OCI-LY7 (cell line): ENCODE measurements around the gene SMOC1. TPM values are rescaled to one million over a fixed set of nuclear protein-coding genes. Genes with fewer than 3 reads are reported as not detected.

Experiments
- BruUV-seq: library from RNA; stranded (reverse); fragments of 400-500 nt; replicated peaks from 2 replicates; lab custom pipeline; 2021; lab: Mats Ljungman, UMichigan
- CTCF ChIA-PET: fragments of 300-600 bp; sonication (Branson Sonifier 250); formaldehyde crosslinking; loops from one replicate; lab custom pipeline; 2022; ENCODE audit warnings: antibody characterized with exemption; ENCODE audit not compliant: unreplicated experiment; lab: Charles Lee
- POLR2A ChIA-PET: fragments of 300-600 bp; sonication (Branson Sonifier 250); formaldehyde crosslinking; loops from one replicate; lab custom pipeline; 2022; ENCODE audit warnings: antibody characterized with exemption; lab: Charles Lee
- DNase-seq: peaks from one replicate; pipeline ENCODE4 v3.0.0-alpha.2; 2015; ENCODE audit warnings: low spot score
- H2AFZ ChIP-seq: fragments of 200-600 bp; sonication (generic), shearing (Covaris generic); 2 replicates; pipeline ENCODE4 v1.6.1; 2014; ENCODE audit warnings: mild to moderate bottlenecking, antibody characterized with exemption, low read length, moderate library complexity
- H3K27ac ChIP-seq: fragments of 200-600 bp; sonication (generic); 2 replicates; pipeline ENCODE4 v1.5.1; 2014; ENCODE audit warnings: mixed run types, low read depth, mild to moderate bottlenecking, moderate library complexity, low read length, inconsistent platforms; ENCODE audit not compliant: poor library complexity, severe bottlenecking
- H3K36me3 ChIP-seq: fragments of 200-600 bp; sonication (generic); 2 replicates; pipeline ENCODE4 v1.6.1; 2014; ENCODE audit warnings: mild to moderate bottlenecking, antibody characterized with exemption, low read length, moderate library complexity, mixed read lengths; ENCODE audit not compliant: insufficient read depth
- H3K4me1 ChIP-seq: fragments of 200-600 bp; sonication (generic); 2 replicates; pipeline ENCODE4 v1.5.1; 2014; ENCODE audit warnings: mild to moderate bottlenecking, low read length; ENCODE audit not compliant: insufficient read depth, poor library complexity, severe bottlenecking
- H3K4me2 ChIP-seq: fragments of 200-600 bp; sonication (generic); 2 replicates; pipeline ENCODE4 v1.6.1; 2014; ENCODE audit warnings: mild to moderate bottlenecking, low read length
- H3K4me3 ChIP-seq: fragments of 200-600 bp; sonication (generic); 2 replicates; pipeline ENCODE4 v1.5.1; 2014; ENCODE audit warnings: mild to moderate bottlenecking, low read depth, low read length; ENCODE audit not compliant: poor library complexity, severe bottlenecking
- H3K79me2 ChIP-seq: fragments of 200-600 bp; sonication (generic); 2 replicates; pipeline ENCODE4 v1.6.1; 2016; ENCODE audit warnings: low read depth, mild to moderate bottlenecking, low read length, moderate library complexity, mixed read lengths; ENCODE audit not compliant: insufficient read depth
- H3K9me2 ChIP-seq: fragments of 200-600 bp; sonication (generic); 2 replicates; pipeline ENCODE4 v1.6.1; 2016; ENCODE audit warnings: mild to moderate bottlenecking, low read length, mixed read lengths; ENCODE audit not compliant: insufficient read depth
- H3K9me3 ChIP-seq: fragments of 200-600 bp; sonication (generic); 2 replicates; pipeline ENCODE4 v1.6.1; 2014; ENCODE audit warnings: mild to moderate bottlenecking, mixed run types, low read length, mixed read lengths
- H4K20me1 ChIP-seq: fragments of 200-600 bp; sonication (generic); 2 replicates; pipeline ENCODE4 v1.6.1; 2014; ENCODE audit warnings: mild to moderate bottlenecking, antibody characterized with exemption, low read length, moderate library complexity, mixed read lengths; ENCODE audit not compliant: insufficient read depth
- CTCF ChIP-seq: fragments of 200-600 bp; sonication (generic); conservative IDR thresholded peaks from 2 replicates; pipeline ENCODE4 v1.5.1; 2014; ENCODE audit warnings: mild to moderate bottlenecking, antibody characterized with exemption, low read length, moderate library complexity, mixed read lengths
- EZH2phosphoT487 ChIP-seq: fragments of 200-600 bp; sonication (generic); IDR thresholded peaks from 2 replicates; pipeline ENCODE4 v1.6.1; 2018; ENCODE audit warnings: low read depth, borderline replicate concordance, mild to moderate bottlenecking, mixed run types, antibody characterized with exemption, low read length, moderate library complexity, mixed read lengths
- intact Hi-C: fragments of 100-400 bp; cut with micrococcal nuclease; formaldehyde crosslinking; loops from one replicate; pipeline ENCODE4 v1.10.0; 2022; ENCODE audit not compliant: unreplicated experiment
- total RNA-seq, 2 experiments: library from RNA; depleted of rRNA in 1 of 2; stranded (reverse); fragments of >200 nt in 1 of 2; shearing (Covaris generic) in 1 of 2; gene quantifications; 2 replicates each; pipeline ENCODE4 v1.2.3, GENCODE V29; 2014 to 2022

SMOC1 gene
- total RNA-seq, 2 experiments from 2014 or later: not detected

GRCh38 chr14:70057519-70058136 lies 178.4 kb downstream of the SMOC1 start:
- H3K9me2 ChIP-seq: no peaks in the 10 kb centered on the region
- no peaks in the 10 kb centered on the region for H4K20me1 ChIP-seq
- intact Hi-C loops: no loop called here
- no peaks in the 10 kb centered on the region for H3K9me3 ChIP-seq
- POLR2A ChIA-PET: no interaction called here
- no peaks in the 10 kb centered on the region for H3K79me2 ChIP-seq
- H2AFZ ChIP-seq: no peak overlapping the region
- H3K4me3 ChIP-seq: no peak overlapping the region
- H3K27ac ChIP-seq: no peak overlapping the region
- H3K36me3 ChIP-seq: no peaks in the 10 kb centered on the region
- TF ChIP-seq EZH2phosphoT487 (no peak), CTCF (no peak)
- no peak overlapping the region for H3K4me2 ChIP-seq
- no peaks in the 10 kb centered on the region for H3K4me1 ChIP-seq
- CTCF ChIA-PET: no interaction called here
- DNase-seq: no peak
- no TSS peak for BruUV-seq

- Histone ChIP-seq H3K9me3 (no peaks in the 10 kb centered on the region), H3K9me2 (no peaks in the 10 kb centered on the region), H3K4me3 (no peak overlapping the region), H4K20me1 (no peaks in the 10 kb centered on the region), H2AFZ (no peak overlapping the region), H3K36me3 (no peaks in the 10 kb centered on the region), H3K4me1 (no peaks in the 10 kb centered on the region), H3K79me2 (no peaks in the 10 kb centered on the region), H3K4me2 (no peak overlapping the region), H3K27ac (no peak overlapping the region)
- intact Hi-C loops: no loop called here
- CTCF ChIA-PET: no interaction called here
- POLR2A ChIA-PET: no interaction called here
- BruUV-seq: no TSS peak
- no peak for TF ChIP-seq EZH2phosphoT487
- TF ChIP-seq CTCF: no peak
- no peak for DNase-seq
These were observed 180.3 kb downstream of the SMOC1 start for GRCh38 chr14:70059545-70059944.

GRCh38 chr14:70061108-70061507 lies 181.9 kb downstream of the SMOC1 start:
- H3K27ac ChIP-seq: no peak overlapping the region
- H3K79me2 ChIP-seq: no peaks in the 10 kb centered on the region
- no peaks in the 10 kb centered on the region for H3K36me3 ChIP-seq
- no peak for DNase-seq
- ChIA-PET POLR2A (interaction anchor here (0.7 kb wide), 1 partner anchor 916 kb away, joined by 3 read pairs; no protein-coding TSS in a partner anchor), CTCF (no interaction called here)
- H3K4me1 ChIP-seq: no peaks in the 10 kb centered on the region
- intact Hi-C loops: no loop called here
- H3K9me3 ChIP-seq: no peaks in the 10 kb centered on the region
- no peak overlapping the region for H3K4me3 ChIP-seq
- TF ChIP-seq EZH2phosphoT487 (no peak), CTCF (no peak)
- no peak overlapping the region for H3K4me2 ChIP-seq
- BruUV-seq: no TSS peak
- no peak overlapping the region for H2AFZ ChIP-seq
- H3K9me2 ChIP-seq: no peaks in the 10 kb centered on the region
- no peaks in the 10 kb centered on the region for H4K20me1 ChIP-seq
